Activated CD4-positive, alpha-beta T cell treated with anti-CD3 and anti-CD28 coated beads, Interleukin-2, amount 50 U/mL, for 4 hours (primary cell): ENCODE results near the gene RPL35.

Experiments
- DNase-seq, 2 experiments: peaks; one replicate each; pipeline ENCODE4 v3.0.0-alpha.2; 2020

RPL35 gene

GRCh38 chr9:124861342-124862229, at the start of gene RPL35, which contains the start of gene ARPC5L:
RPL35 (minus strand) TSS chr9:124861957; CDS start chr9:124861912, 45 bp downstream.
ARPC5L (plus strand) TSS chr9:124862130; CDS start chr9:124869291, 7,161 bp downstream.
- peak; percentile 94 to 95 for DNase-seq

GRCh38 chr9:124908098-124908497, 46.3 kb upstream of the RPL35 start:
- DNase-seq: no peak

GRCh38 chr9:124906966-124907365, 45.2 kb upstream of the RPL35 start:
- DNase-seq: no peak

- DNase-seq: no peak
Measured at GRCh38 chr9:124899845-124900244, 38.1 kb upstream of the RPL35 start.

- no peak for DNase-seq
Measured at GRCh38 chr9:124897570-124898460, 36.1 kb upstream of the RPL35 start.

GRCh38 chr9:124894741-124895170, 33.0 kb upstream of the RPL35 start:
- peak; percentile 22 to 24 for DNase-seq

- DNase-seq: no peak
Measured at GRCh38 chr9:124894035-124894740, 32.4 kb upstream of the RPL35 start.

GRCh38 chr9:124890179-124890578, 28.4 kb upstream of the RPL35 start:
- no peak for DNase-seq

- no peak for DNase-seq
Measured at GRCh38 chr9:124889006-124889405, 27.2 kb upstream of the RPL35 start.

GRCh38 chr9:124887832-124888231, 26.1 kb upstream of the RPL35 start:
- no peak for DNase-seq

GRCh38 chr9:124886866-124887492, 25.2 kb upstream of the RPL35 start:
- DNase-seq: no peak

- DNase-seq: no peak
Measured at GRCh38 chr9:124886461-124886860, 24.7 kb upstream of the RPL35 start.

- no peak for DNase-seq
Measured at GRCh38 chr9:124885551-124885950, 23.8 kb upstream of the RPL35 start.

- no peak for DNase-seq
Measured at GRCh38 chr9:124884376-124884775, 22.6 kb upstream of the RPL35 start.

- no peak for DNase-seq
Measured at GRCh38 chr9:124882231-124882630, 20.5 kb upstream of the RPL35 start.

- no peak for DNase-seq
Measured at GRCh38 chr9:124881138-124881743, 19.5 kb upstream of the RPL35 start.

GRCh38 chr9:124880501-124880900, 18.7 kb upstream of the RPL35 start:
- DNase-seq: no peak

- DNase-seq: no peak
Measured at GRCh38 chr9:124879226-124879625, 17.5 kb upstream of the RPL35 start.

GRCh38 chr9:124878518-124878917, 16.8 kb upstream of the RPL35 start:
- no peak for DNase-seq

GRCh38 chr9:124878021-124878420, 16.3 kb upstream of the RPL35 start:
- no peak for DNase-seq

- DNase-seq: no peak
Measured at GRCh38 chr9:124877021-124877782, 15.4 kb upstream of the RPL35 start.
